B cell (primary cell): ENCODE results near the gene TBX20. TPM values are rescaled to one million over a fixed set of nuclear protein-coding genes. Genes with fewer than 3 reads are reported as not detected.
"Not testable (repeated sequence)": the region's sequence is repeated elsewhere in the genome, so short reads cannot be mapped to it uniquely, and the experiment has no call there.

Experiments used
- ATAC-seq: fragments of 200-7000 bp; cut with Tn5 transposase; one replicate; pipeline ENCODE4 v1.10.0; 2021; ENCODE audit warnings: low read depth, mild to moderate bottlenecking, moderate number of reproducible peaks, moderate library complexity
- CTCF ChIA-PET: fragments of 350-600 bp; sonication (Branson Sonifier 250); formaldehyde crosslinking; loops from one replicate; lab custom pipeline; 2021; ENCODE audit warnings: antibody characterized with exemption, inconsistent platforms; lab: Charles Lee
- POLR2A ChIA-PET: fragments of 350-600 bp; sonication (Branson Sonifier 250); formaldehyde crosslinking; loops from one replicate; lab custom pipeline; 2021; ENCODE audit warnings: antibody characterized with exemption; lab: Charles Lee
- DNase-seq: peaks from one replicate; pipeline ENCODE4 v3.0.0; 2013
- H2AFZ ChIP-seq: 2 replicates; pipeline ENCODE4 v1.6.1; 2012; ENCODE audit warnings: mild to moderate bottlenecking, low read depth, low read length; ENCODE audit not compliant: insufficient read depth, poor library complexity, severe bottlenecking
- H3K27ac ChIP-seq, 2 donors: 1 replicate in 1 of 2; 2 replicates in 1 of 2; pipeline ENCODE4 v1.5.1; 2012 to 2013; ENCODE audit warnings: low read length in 2 of 2, mild to moderate bottlenecking in 2 of 2, moderate library complexity in 1 of 2
- H3K27me3 ChIP-seq, 4 experiments: fragments of 200-600 bp in 1 of 4; sonication (generic) in 1 of 4; replicated peaks in 1 of 4; 1 replicate in 2 of 4; 2 replicates in 2 of 4; pipeline versions ENCODE4 v1.6.1 to v1.7.0; 2013 to 2016; ENCODE audit warnings: low read length in 3 of 4, mild to moderate bottlenecking in 2 of 4, mixed read lengths in 1 of 4, moderate library complexity in 1 of 4; ENCODE audit not compliant: insufficient read depth in 4 of 4, control insufficient read depth in 3 of 4; ENCODE audit errors: control extremely low read depth in 1 of 4
- H3K36me3 ChIP-seq, 2 experiments: replicated peaks in 1 of 2; 1 replicate in 1 of 2; 2 replicates in 1 of 2; pipeline versions ENCODE4 v1.6.1 to v1.7.1; 2013; ENCODE audit warnings: low read length in 1 of 2; ENCODE audit not compliant: insufficient read depth in 2 of 2, control insufficient read depth in 1 of 2; ENCODE audit errors: control extremely low read depth in 1 of 2, extremely low read depth in 1 of 2
- H3K4me1 ChIP-seq, 2 donors: fragments of 200-600 bp in 1 of 2; sonication (generic) in 1 of 2; 1 replicate in 1 of 2; 2 replicates in 1 of 2; pipeline versions ENCODE4 v1.5.1 to v1.6.1; 2013 to 2017; ENCODE audit warnings: low read length in 2 of 2; ENCODE audit not compliant: control insufficient read depth in 2 of 2, insufficient read depth in 2 of 2
- H3K4me2 ChIP-seq: replicated peaks from 2 replicates; pipeline ENCODE3; 2012; ENCODE audit warnings: mild to moderate bottlenecking, low read depth, low read length; ENCODE audit not compliant: poor library complexity, severe bottlenecking
- H3K4me3 ChIP-seq, 5 experiments: fragments of 200-600 bp in 1 of 5; sonication (generic) in 1 of 5; 1 replicate in 3 of 5; 2 replicates in 2 of 5; pipeline versions ENCODE4 v1.5.1 to v1.7.0; 2011 to 2016; ENCODE audit warnings: low read length in 4 of 5, mild to moderate bottlenecking in 4 of 5, low read depth in 2 of 5, control low read depth in 1 of 5, moderate library complexity in 1 of 5; ENCODE audit not compliant: insufficient read depth in 1 of 5; ENCODE audit errors: control extremely low read depth in 1 of 5, extremely low read depth in 1 of 5
- H3K79me2 ChIP-seq: fragments of 200-600 bp; sonication (generic); one replicate; pipeline ENCODE4 v1.6.0; 2016; ENCODE audit warnings: low read length; ENCODE audit not compliant: control insufficient read depth, insufficient read depth
- H3K9ac ChIP-seq: fragments of 200-600 bp; sonication (generic); 2 replicates; pipeline ENCODE4 v1.6.1; 2017; ENCODE audit warnings: mild to moderate bottlenecking, low read length, moderate library complexity
- H3K9me3 ChIP-seq, 3 donors: one replicate each; pipeline versions ENCODE4 v1.6.1 to v1.7.1; 2013; ENCODE audit warnings: low read length in 2 of 3; ENCODE audit not compliant: control insufficient read depth in 2 of 3, insufficient read depth in 1 of 3; ENCODE audit errors: control extremely low read depth in 1 of 3
- H4K20me1 ChIP-seq: 2 replicates; pipeline ENCODE4 v1.6.0; 2012; ENCODE audit warnings: mild to moderate bottlenecking, low read length; ENCODE audit not compliant: insufficient read depth, control insufficient read depth, poor library complexity, severe bottlenecking
- H3K27ac Mint-ChIP-seq: one replicate; pipeline ENCODE4 v1.8.0; 2021; ENCODE audit warnings: mixed read lengths
- H3K27me3 Mint-ChIP-seq: one replicate; pipeline ENCODE4 v1.8.0; 2021; ENCODE audit warnings: mixed read lengths
- H3K4me1 Mint-ChIP-seq: one replicate; pipeline ENCODE4 v1.8.0; 2021; ENCODE audit warnings: mixed read lengths
- H3K4me3 Mint-ChIP-seq: one replicate; pipeline ENCODE4 v1.8.0; 2021; ENCODE audit warnings: mixed read lengths
- H3K9me3 Mint-ChIP-seq: one replicate; pipeline ENCODE4 v1.8.0; 2022; ENCODE audit warnings: mixed read lengths; ENCODE audit not compliant: insufficient read depth
- WGBS: methylation state at CpG from one replicate; pipeline ENCODE4 v1.1.5; 2013; ENCODE audit warnings: missing lambda C conversion rate; ENCODE audit not compliant: insufficient coverage; 5-methylcytosine and 5-hydroxymethylcytosine counted together
- intact Hi-C: fragments of 100-400 bp; cut with micrococcal nuclease; formaldehyde crosslinking; loops from one replicate; pipeline ENCODE4 v1.10.0; 2022
- polyA plus RNA-seq: library from polyadenylated mRNA; depleted of rRNA; stranded (reverse); fragments of >200 nt; gene quantifications from 2 replicates; pipeline ENCODE4 v1.2.3, GENCODE V29; 2012
- total RNA-seq, 2 donors: library from RNA; stranded (reverse); fragments of 120-200 nt in 1 of 2; gene quantifications; 1 replicate in 1 of 2; 2 replicates in 1 of 2; pipeline versions ENCODE4 v1.2.3 to v1.2.4, GENCODE V29; 2013 to 2022

TBX20 gene
- total and polyA plus RNA-seq, 2 donors (not counting 1 experiment from before 2014, with no cell fraction given) = 0.25 TPM; not detected in 1

DNA sequence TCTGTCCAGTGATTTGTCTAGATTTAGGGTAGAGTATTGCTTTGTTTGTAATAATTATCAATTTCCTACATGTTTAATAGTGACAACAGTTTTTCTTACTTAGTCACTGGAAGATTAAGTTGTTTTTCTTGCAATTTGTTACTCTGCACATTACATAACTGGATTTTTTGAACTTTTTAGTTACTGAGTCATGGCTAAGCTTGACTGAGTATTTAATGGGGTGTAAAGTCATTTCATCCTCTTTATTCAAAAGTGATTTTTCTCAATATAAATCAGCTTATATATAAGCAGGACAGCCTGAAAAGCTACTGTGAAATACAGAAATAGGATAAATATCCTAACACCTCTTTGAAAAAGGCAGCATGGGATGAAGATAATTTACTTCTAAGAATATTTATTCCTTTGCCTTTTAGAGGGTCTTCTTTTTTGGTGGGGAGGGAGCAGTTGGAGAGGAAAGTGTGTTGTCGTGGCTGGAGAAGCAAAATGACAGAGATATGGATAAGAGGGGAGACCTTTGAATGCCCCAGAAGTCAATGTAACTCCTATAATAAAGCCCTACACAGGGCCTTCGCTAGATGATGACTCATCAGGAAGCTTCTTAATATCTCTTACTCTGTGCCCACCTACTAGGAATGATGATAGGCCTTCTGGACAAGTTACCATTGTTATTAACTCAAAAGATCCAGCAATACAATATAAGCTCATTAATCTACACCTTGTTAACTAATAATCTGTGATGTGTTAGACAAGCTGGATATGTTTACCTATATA is 55.3 kb downstream of the TBX20 start:
- DNase-seq, H3K36me3 ChIP-seq, H3K4me1 ChIP-seq, H3K27ac ChIP-seq, H3K4me2 ChIP-seq, H3K79me2 ChIP-seq, H3K27ac Mint-ChIP-seq, H3K9me3 Mint-ChIP-seq, H4K20me1 ChIP-seq, H3K4me1 Mint-ChIP-seq, intact Hi-C loops, H3K27me3 ChIP-seq, H3K9ac ChIP-seq, H3K4me3 ChIP-seq, CTCF ChIA-PET, H3K9me3 ChIP-seq, H3K4me3 Mint-ChIP-seq, POLR2A ChIA-PET, ATAC-seq, H2AFZ ChIP-seq: not testable (repeated sequence)
- no CpG with 5 or more reads among the region's 2 CpGs for WGBS
- H3K27me3 Mint-ChIP-seq = peaks cover 19% of the 10 kb centered on the region

DNA sequence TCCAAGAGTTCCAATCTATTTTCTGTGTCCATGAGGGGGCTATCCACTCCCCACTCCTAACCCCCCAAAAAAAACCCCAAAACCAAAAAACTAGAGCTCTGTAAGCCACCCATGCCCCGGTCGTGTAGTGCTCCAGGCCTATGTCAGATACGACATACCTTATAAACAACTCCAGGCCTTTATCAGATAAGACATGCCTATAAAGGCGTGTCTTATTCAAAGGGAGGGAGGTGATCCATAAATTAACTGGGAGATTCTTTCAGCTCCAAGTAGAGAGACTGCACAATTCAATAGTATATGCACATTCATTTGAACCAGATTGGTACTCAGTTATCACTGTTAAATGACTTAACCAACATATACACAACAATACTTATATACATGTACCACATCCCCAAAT is 62.3 kb downstream of the TBX20 start:
- H3K27ac ChIP-seq, H3K9me3 ChIP-seq, DNase-seq, H3K27me3 ChIP-seq, ATAC-seq, H3K27ac Mint-ChIP-seq, H3K4me2 ChIP-seq, H3K4me3 ChIP-seq, H3K9ac ChIP-seq, intact Hi-C loops, H3K4me1 Mint-ChIP-seq, H3K79me2 ChIP-seq, H3K4me3 Mint-ChIP-seq, H2AFZ ChIP-seq, H3K9me3 Mint-ChIP-seq, H3K36me3 ChIP-seq, H4K20me1 ChIP-seq, POLR2A ChIA-PET, H3K4me1 ChIP-seq: not testable (repeated sequence)
- no CpG with 5 or more reads among the region's 4 CpGs for WGBS
- CTCF ChIA-PET = interaction anchor here (1.0 to 1.1 kb wide), 2 partner anchors 433 to 446 kb away, joined by 3 to 4 read pairs; no protein-coding TSS in a partner anchor
- peaks cover 12% of the 10 kb centered on the region for H3K27me3 Mint-ChIP-seq
